CD4-positive, alpha-beta T cell (primary cell): ENCODE results near the gene MUC20. TPM values are rescaled to one million over a fixed set of nuclear protein-coding genes. Genes with fewer than 3 reads are reported as not detected.

Experiments
- ATAC-seq: fragments of 200-7000 bp; cut with Tn5 transposase; one replicate; pipeline ENCODE4 v1.10.0; 2022; ENCODE audit warnings: mild to moderate bottlenecking; ENCODE audit not compliant: poor library complexity
- CTCF ChIA-PET: fragments of 350-600 bp; sonication (Branson Sonifier 250); formaldehyde crosslinking; loops from one replicate; lab custom pipeline; 2021; ENCODE audit warnings: antibody characterized with exemption, inconsistent platforms; lab: Charles Lee
- POLR2A ChIA-PET: fragments of 350-600 bp; sonication (Branson Sonifier 250); formaldehyde crosslinking; loops from one replicate; lab custom pipeline; 2021; ENCODE audit warnings: antibody characterized with exemption, inconsistent platforms; lab: Charles Lee
- DNase-seq, 14 experiments: peaks; one replicate each; pipeline ENCODE4 v3.0.0-alpha.2; 2013 to 2020; ENCODE audit warnings: mixed read lengths in 2 of 14
- H3K27ac ChIP-seq, 2 donors: one replicate each; pipeline versions ENCODE4 v1.5.1 to v1.7.0; 2013; ENCODE audit warnings: low read length in 2 of 2, low read depth in 1 of 2, mild to moderate bottlenecking in 1 of 2
- H3K27me3 ChIP-seq, 2 experiments: 1 replicate in 1 of 2; 2 replicates in 1 of 2; pipeline versions ENCODE4 v1.6.1 to v1.7.0; 2013; ENCODE audit warnings: low read length in 2 of 2, control low read depth in 1 of 2, mild to moderate bottlenecking in 1 of 2, moderate library complexity in 1 of 2; ENCODE audit not compliant: insufficient read depth in 2 of 2, control insufficient read depth in 1 of 2
- H3K36me3 ChIP-seq: one replicate; pipeline ENCODE4 v1.6.1; 2013; ENCODE audit warnings: low read length, control low read depth; ENCODE audit not compliant: insufficient read depth
- H3K4me1 ChIP-seq: one replicate; pipeline ENCODE4 v1.6.1; 2013; ENCODE audit warnings: low read length, control low read depth; ENCODE audit not compliant: insufficient read depth
- H3K4me3 ChIP-seq: one replicate; pipeline ENCODE4 v1.5.1; 2013; ENCODE audit warnings: mild to moderate bottlenecking, low read length, moderate library complexity
- H3K9me3 ChIP-seq, 2 experiments: 1 replicate in 1 of 2; 2 replicates in 1 of 2; pipeline versions ENCODE4 v1.6.1 to v1.7.0; 2013; ENCODE audit warnings: low read length in 2 of 2, mild to moderate bottlenecking in 2 of 2, control low read depth in 1 of 2, moderate library complexity in 1 of 2; ENCODE audit not compliant: control insufficient read depth in 1 of 2, insufficient read depth in 1 of 2
- H3K27ac Mint-ChIP-seq: one replicate; pipeline ENCODE4 v1.8.0; 2020; ENCODE audit warnings: mixed read lengths
- H3K27me3 Mint-ChIP-seq: one replicate; pipeline ENCODE4 v1.8.0; 2021; ENCODE audit warnings: mixed read lengths
- H3K36me3 Mint-ChIP-seq: one replicate; pipeline ENCODE4 v1.8.0; 2021; ENCODE audit warnings: low read depth, mixed read lengths
- H3K4me1 Mint-ChIP-seq: one replicate; pipeline ENCODE4 v1.8.0; 2021; ENCODE audit warnings: low read depth, mixed read lengths
- H3K4me3 Mint-ChIP-seq: one replicate; pipeline ENCODE4 v1.8.0; 2020; ENCODE audit warnings: mild to moderate bottlenecking, mixed read lengths
- H3K9me3 Mint-ChIP-seq: one replicate; pipeline ENCODE4 v1.8.0; 2020; ENCODE audit warnings: mixed read lengths
- intact Hi-C, 2 experiments: fragments of 100-400 bp; cut with DNase I in 1 of 2; cut with micrococcal nuclease in 1 of 2; formaldehyde crosslinking; loops; one replicate each; pipeline versions ENCODE4 v1.15.1 to v1.9.0; 2023 to 2025; cut with DNase I, micrococcal nuclease
- total RNA-seq, 174 experiments: library from RNA in 2 of 174; stranded (reverse) in 2 of 174; gene quantifications; one replicate each; pipeline ENCODE4 v1.2.3 and lab custom pipeline; 2021 to 2026
- TF ChIP-seq, protein P1 (sequence below): fragments of 200-600 bp; IDR thresholded peaks from one replicate; pipeline ENCODE4 v1.8.0; 2022; ENCODE audit warnings: antibody characterized with exemption, mild to moderate bottlenecking

Gene MUC20
- total RNA-seq, 2 experiments from 2014 or later = 3.9 to 4.1 TPM

DNA sequence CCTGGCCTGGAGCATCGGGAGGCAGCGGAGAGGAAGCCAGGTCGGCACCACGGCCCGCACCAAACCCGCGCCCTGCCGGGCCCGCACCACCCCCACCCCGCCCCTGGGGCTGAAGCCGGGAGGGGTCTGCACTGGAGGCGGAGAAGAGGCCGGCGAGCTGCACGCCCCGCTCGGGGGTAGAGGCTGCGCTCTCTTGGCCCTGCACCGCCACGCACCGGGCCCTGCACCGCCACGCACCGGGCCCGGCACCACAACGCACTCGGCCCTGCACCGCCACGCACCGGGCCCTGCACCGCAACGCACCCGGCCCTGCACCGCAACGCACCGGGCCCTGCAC lies 41.4 kb downstream of the MUC20 start:
- H3K4me3 Mint-ChIP-seq = no peak overlapping the region
- Histone ChIP-seq H3K4me3 (no peak overlapping the region), H3K27me3 (peaks cover 10 to 16% of the 10 kb centered on the region in 2 experiments), H3K36me3 (no peaks in the 10 kb centered on the region), H3K27ac (no peak overlapping the region), H3K4me1 (peaks cover 10% of the 10 kb centered on the region), H3K9me3 (peaks cover 0 to 15% of the 10 kb centered on the region in 2 experiments)
- H3K36me3 Mint-ChIP-seq = no peaks in the 10 kb centered on the region
- peaks cover 47% of the 10 kb centered on the region for H3K27me3 Mint-ChIP-seq
- intact Hi-C loops = no loop called here
- CTCF ChIA-PET = no interaction called here
- TF ChIP-seq, protein P1, sequence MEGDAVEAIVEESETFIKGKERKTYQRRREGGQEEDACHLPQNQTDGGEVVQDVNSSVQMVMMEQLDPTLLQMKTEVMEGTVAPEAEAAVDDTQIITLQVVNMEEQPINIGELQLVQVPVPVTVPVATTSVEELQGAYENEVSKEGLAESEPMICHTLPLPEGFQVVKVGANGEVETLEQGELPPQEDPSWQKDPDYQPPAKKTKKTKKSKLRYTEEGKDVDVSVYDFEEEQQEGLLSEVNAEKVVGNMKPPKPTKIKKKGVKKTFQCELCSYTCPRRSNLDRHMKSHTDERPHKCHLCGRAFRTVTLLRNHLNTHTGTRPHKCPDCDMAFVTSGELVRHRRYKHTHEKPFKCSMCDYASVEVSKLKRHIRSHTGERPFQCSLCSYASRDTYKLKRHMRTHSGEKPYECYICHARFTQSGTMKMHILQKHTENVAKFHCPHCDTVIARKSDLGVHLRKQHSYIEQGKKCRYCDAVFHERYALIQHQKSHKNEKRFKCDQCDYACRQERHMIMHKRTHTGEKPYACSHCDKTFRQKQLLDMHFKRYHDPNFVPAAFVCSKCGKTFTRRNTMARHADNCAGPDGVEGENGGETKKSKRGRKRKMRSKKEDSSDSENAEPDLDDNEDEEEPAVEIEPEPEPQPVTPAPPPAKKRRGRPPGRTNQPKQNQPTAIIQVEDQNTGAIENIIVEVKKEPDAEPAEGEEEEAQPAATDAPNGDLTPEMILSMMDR = no peak
- POLR2A ChIA-PET = no interaction called here
- no peaks in the 10 kb centered on the region for H3K9me3 Mint-ChIP-seq
- H3K27ac Mint-ChIP-seq = no peak overlapping the region
- DNase-seq (no peak), ATAC-seq (no peak)
- H3K4me1 Mint-ChIP-seq = no peaks in the 10 kb centered on the region

DNA sequence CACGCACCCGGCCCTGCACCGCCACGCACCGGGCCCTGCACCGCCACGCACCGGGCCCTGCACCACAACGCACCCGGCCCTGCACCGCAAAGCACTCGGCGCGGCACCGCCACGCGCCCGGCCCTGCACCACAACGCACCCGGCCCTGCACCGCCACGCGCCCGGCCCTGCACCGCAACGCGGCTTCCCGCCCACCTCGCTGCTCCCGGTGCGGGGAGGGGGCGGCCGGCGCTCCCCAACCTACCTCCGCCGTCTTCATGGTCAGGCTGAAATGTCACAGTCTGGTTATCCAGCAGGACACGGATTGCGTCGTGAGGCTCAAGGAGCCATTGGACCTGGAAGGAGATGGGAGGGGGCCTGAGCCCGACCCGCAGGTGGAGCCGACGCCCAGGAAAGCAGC lies 41.8 kb downstream of the MUC20 start:
- H3K4me3 Mint-ChIP-seq = no peak overlapping the region
- H3K9me3 ChIP-seq = peaks cover 0 to 15% of the 10 kb centered on the region in 2 experiments

DNA sequence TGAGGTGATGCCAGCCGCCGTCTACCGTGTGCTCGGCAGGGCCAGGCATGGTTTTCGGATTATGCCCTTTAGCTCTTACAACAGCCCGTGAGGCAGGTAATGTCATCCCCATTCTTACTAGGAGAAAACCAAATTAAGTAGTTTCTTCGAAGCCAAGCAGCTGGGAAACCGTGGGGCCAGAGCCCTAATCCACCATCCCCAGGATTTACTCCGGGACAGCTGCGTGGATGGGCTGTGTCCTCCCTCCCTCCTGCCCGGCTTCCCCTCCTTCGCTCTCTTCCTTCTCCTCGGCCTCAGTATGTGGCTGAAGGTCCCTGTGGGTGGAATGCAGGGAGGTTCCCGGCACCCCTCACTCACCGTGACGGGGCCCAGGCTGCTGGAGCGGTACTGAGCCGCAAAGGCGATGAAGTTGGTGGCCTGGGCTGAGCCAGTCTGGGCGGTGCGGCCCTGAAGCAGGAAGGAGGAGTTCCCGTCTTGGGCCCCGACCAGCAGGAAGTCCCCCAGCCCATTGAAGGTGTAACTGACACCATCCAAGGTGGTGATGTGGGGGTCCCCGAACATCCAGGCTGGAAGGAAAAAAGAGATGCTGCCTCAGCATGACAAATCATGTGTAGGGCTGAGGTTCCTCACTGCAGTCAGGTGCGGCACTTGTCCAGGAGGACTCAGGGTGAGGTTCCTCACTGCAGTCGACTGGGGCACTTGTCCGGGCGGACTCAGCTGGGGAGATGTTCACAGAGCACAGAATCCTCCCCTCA lies 42.5 kb downstream of the MUC20 start:
- no peak overlapping the region for H3K27ac ChIP-seq

More for the DNA sequence above, 41.8 kb downstream of the MUC20 start:
- ATAC-seq (no peak), DNase-seq (no peak)
- CTCF ChIA-PET = no interaction called here
- H3K27me3 ChIP-seq = peaks cover 10 to 14% of the 10 kb centered on the region in 2 experiments
- no peak overlapping the region for H3K27ac Mint-ChIP-seq
- no peaks in the 10 kb centered on the region for H3K36me3 Mint-ChIP-seq
- H3K27ac ChIP-seq = no peak overlapping the region
- intact Hi-C loops = no loop called here
- peaks cover 47% of the 10 kb centered on the region for H3K27me3 Mint-ChIP-seq
- no peaks in the 10 kb centered on the region for H3K36me3 ChIP-seq
- POLR2A ChIA-PET = no interaction called here
- H3K4me3 ChIP-seq = no peak overlapping the region
- no peaks in the 10 kb centered on the region for H3K9me3 Mint-ChIP-seq
- peaks cover 10% of the 10 kb centered on the region for H3K4me1 ChIP-seq
- TF ChIP-seq, protein P1 = no peak
- no peaks in the 10 kb centered on the region for H3K4me1 Mint-ChIP-seq

More for the DNA sequence above, 42.5 kb downstream of the MUC20 start:
- Histone ChIP-seq H3K4me3 (no peak overlapping the region), H3K36me3 (no peaks in the 10 kb centered on the region), H3K4me1 (peaks cover 10% of the 10 kb centered on the region), H3K9me3 (peaks cover 0 to 22% of the 10 kb centered on the region in 2 experiments), H3K27me3 (peaks cover 5 to 14% of the 10 kb centered on the region in 2 experiments)
- peaks cover 41% of the 10 kb centered on the region for H3K27me3 Mint-ChIP-seq
- no peaks in the 10 kb centered on the region for H3K36me3 Mint-ChIP-seq
- no peak overlapping the region for H3K4me3 Mint-ChIP-seq
- intact Hi-C loops = no loop called here
- POLR2A ChIA-PET = no interaction called here
- CTCF ChIA-PET = no interaction called here
- no peaks in the 10 kb centered on the region for H3K4me1 Mint-ChIP-seq
- DNase-seq = no peak
- no peaks in the 10 kb centered on the region for H3K9me3 Mint-ChIP-seq
- no peak for ATAC-seq
- TF ChIP-seq, protein P1 = no peak
- H3K27ac Mint-ChIP-seq = no peak overlapping the region
